HEK293 (cell line): ENCODE measurements around the gene KRT13.
A peak's percentile ranks its signal among the peaks of the same experiment; 100 is the strongest.

Source experiments
- CTCF ChIA-PET: fragments of 350-600 bp; formaldehyde crosslinking; extraction: SDS; loops from one replicate; lab custom pipeline; 2021; ENCODE audit warnings: antibody characterized with exemption; lab: Yijun Ruan, JAX
- POLR2A ChIA-PET: fragments of 300-600 bp; formaldehyde crosslinking; extraction: SDS; loops from one replicate; lab custom pipeline; 2020; ENCODE audit warnings: antibody characterized with exemption, inconsistent platforms; lab: Yijun Ruan, JAX
- H3K27ac ChIP-seq: fragments of 200-500 bp; sonication (Bioruptor generic); 2 replicates; pipeline ENCODE4 v1.5.1; 2014; ENCODE audit warnings: low read depth, low read length, control low read depth, inconsistent platforms; ENCODE audit errors: extremely low read depth
- H3K36me3 ChIP-seq, 2 experiments: fragments of 200-500 bp in 1 of 2; sonication (Bioruptor generic) in 1 of 2; 1 replicate in 1 of 2; 2 replicates in 1 of 2; pipeline ENCODE4 v1.5.1; 2014 to 2017; ENCODE audit warnings: inconsistent platforms in 2 of 2, low read length in 2 of 2; ENCODE audit not compliant: control insufficient read depth in 2 of 2, insufficient read depth in 1 of 2
- H3K4me1 ChIP-seq: fragments of 200-500 bp; sonication (Bioruptor generic); 2 replicates; pipeline ENCODE4 v1.5.1; 2014; ENCODE audit warnings: mild to moderate bottlenecking, low read length, inconsistent platforms; ENCODE audit not compliant: control insufficient read depth, insufficient read depth
- H3K4me3 ChIP-seq: 2 replicates; pipeline ENCODE4 v1.5.1; 2011; ENCODE audit warnings: low read depth, mild to moderate bottlenecking, control low read depth, low read length, moderate library complexity
- H3K9me3 ChIP-seq: fragments of 200-500 bp; sonication (Bioruptor generic); 2 replicates; pipeline ENCODE4 v1.5.1; 2014; ENCODE audit warnings: low read depth, low read length, inconsistent platforms; ENCODE audit not compliant: control insufficient read depth, insufficient read depth
- BCL11A ChIP-seq: fragments of 450-650 bp; formaldehyde crosslinking; IDR thresholded peaks from 2 replicates; pipeline ENCODE4 v1.5.1; 2016; ENCODE audit warnings: low read depth, missing biosample characterization, missing genetic modification characterization
- EGR2 ChIP-seq: fragments of 450-650 bp; formaldehyde crosslinking; IDR thresholded peaks from 2 replicates; pipeline ENCODE4 v1.5.1; 2016; ENCODE audit warnings: low read depth, missing biosample characterization, missing genetic modification characterization
- GLIS2 ChIP-seq: fragments of 450-650 bp; formaldehyde crosslinking; IDR thresholded peaks from 2 replicates; pipeline ENCODE4 v1.5.1; 2016; ENCODE audit warnings: missing biosample characterization, missing genetic modification characterization
- HIC1 ChIP-seq: fragments of 450-650 bp; formaldehyde crosslinking; IDR thresholded peaks from 2 replicates; pipeline ENCODE4 v1.5.1; 2016; ENCODE audit warnings: missing biosample characterization, missing genetic modification characterization
- IKZF3 ChIP-seq: fragments of 450-650 bp; IDR thresholded peaks from 2 replicates; pipeline ENCODE4 v1.5.0; 2018; ENCODE audit warnings: missing biosample characterization, mild to moderate bottlenecking, missing genetic modification characterization, moderate library complexity
- KLF16 ChIP-seq: fragments of 450-650 bp; formaldehyde crosslinking; IDR thresholded peaks from 2 replicates; pipeline ENCODE4 v1.5.1; 2017; ENCODE audit warnings: missing biosample characterization, missing genetic modification characterization
- KLF8 ChIP-seq: fragments of 450-650 bp; formaldehyde crosslinking; IDR thresholded peaks from 2 replicates; pipeline ENCODE4 v1.5.1; 2016; ENCODE audit warnings: missing biosample characterization, missing genetic modification characterization
- KLF9 ChIP-seq: fragments of 450-650 bp; formaldehyde crosslinking; IDR thresholded peaks from 2 replicates; pipeline ENCODE4 v1.5.1; 2016; ENCODE audit warnings: missing biosample characterization, missing genetic modification characterization, low read depth
- PRDM10 ChIP-seq: fragments of 450-650 bp; formaldehyde crosslinking; IDR thresholded peaks from 2 replicates; pipeline ENCODE4 v1.5.1; 2016; ENCODE audit warnings: missing biosample characterization, missing genetic modification characterization
- REPIN1 ChIP-seq: fragments of 450-650 bp; formaldehyde crosslinking; IDR thresholded peaks from 2 replicates; pipeline ENCODE4 v1.5.1; 2017; ENCODE audit warnings: missing biosample characterization, missing genetic modification characterization, low read depth
- ZBTB7A ChIP-seq: fragments of 450-650 bp; formaldehyde crosslinking; IDR thresholded peaks from 2 replicates; pipeline ENCODE4 v1.5.1; 2016; ENCODE audit warnings: low read depth, missing biosample characterization, missing genetic modification characterization
- ZFP69B ChIP-seq: fragments of 450-650 bp; formaldehyde crosslinking; IDR thresholded peaks from 2 replicates; pipeline ENCODE4 v1.5.1; 2016; ENCODE audit warnings: missing biosample characterization, missing genetic modification characterization
- ZNF10 ChIP-seq: fragments of 450-650 bp; formaldehyde crosslinking; IDR thresholded peaks from 2 replicates; pipeline ENCODE4 v1.5.1; 2017; ENCODE audit warnings: missing biosample characterization, missing genetic modification characterization
- ZNF155 ChIP-seq: fragments of 450-650 bp; formaldehyde crosslinking; IDR thresholded peaks from 2 replicates; pipeline ENCODE4 v1.5.1; 2016; ENCODE audit warnings: missing biosample characterization, missing genetic modification characterization
- ZNF175 ChIP-seq: fragments of 450-650 bp; formaldehyde crosslinking; IDR thresholded peaks from 2 replicates; pipeline ENCODE4 v1.5.1; 2016; ENCODE audit warnings: missing biosample characterization, missing genetic modification characterization
- ZNF184 ChIP-seq: fragments of 450-650 bp; IDR thresholded peaks from 2 replicates; pipeline ENCODE4 v1.5.1; 2018; ENCODE audit warnings: missing biosample characterization, mild to moderate bottlenecking, missing genetic modification characterization
- ZNF24 ChIP-seq: fragments of 450-650 bp; formaldehyde crosslinking; IDR thresholded peaks from 2 replicates; pipeline ENCODE4 v1.5.1; 2016; ENCODE audit warnings: missing biosample characterization, missing genetic modification characterization
- ZNF350 ChIP-seq: fragments of 450-650 bp; formaldehyde crosslinking; IDR thresholded peaks from 2 replicates; pipeline ENCODE4 v1.5.0; 2017; ENCODE audit warnings: missing biosample characterization, mild to moderate bottlenecking, missing genetic modification characterization
- ZNF391 ChIP-seq: fragments of 450-650 bp; formaldehyde crosslinking; IDR thresholded peaks from 2 replicates; pipeline ENCODE4 v1.5.1; 2016; ENCODE audit warnings: low read depth, missing biosample characterization, missing genetic modification characterization, borderline replicate concordance
- ZNF48 ChIP-seq: fragments of 450-650 bp; formaldehyde crosslinking; IDR thresholded peaks from 2 replicates; pipeline ENCODE4 v1.5.1; 2016; ENCODE audit warnings: missing biosample characterization, missing genetic modification characterization
- ZNF544 ChIP-seq: fragments of 450-650 bp; formaldehyde crosslinking; IDR thresholded peaks from 2 replicates; pipeline ENCODE4 v1.5.0; 2017; ENCODE audit warnings: missing biosample characterization, missing genetic modification characterization
- ZNF561 ChIP-seq: fragments of 450-650 bp; IDR thresholded peaks from 2 replicates; pipeline ENCODE4 v1.5.1; 2018; ENCODE audit warnings: missing biosample characterization, missing genetic modification characterization, borderline replicate concordance
- ZNF623 ChIP-seq: fragments of 450-650 bp; formaldehyde crosslinking; IDR thresholded peaks from 2 replicates; pipeline ENCODE4 v1.5.1; 2016; ENCODE audit warnings: missing biosample characterization, missing genetic modification characterization
- ZNF654 ChIP-seq: fragments of 450-650 bp; formaldehyde crosslinking; IDR thresholded peaks from 2 replicates; pipeline ENCODE4 v1.5.1; 2016; ENCODE audit warnings: low read depth, missing biosample characterization, missing genetic modification characterization
- ZNF677 ChIP-seq: fragments of 450-650 bp; IDR thresholded peaks from 2 replicates; pipeline ENCODE4 v1.5.0; 2018; ENCODE audit warnings: missing biosample characterization, mild to moderate bottlenecking, missing genetic modification characterization, moderate library complexity
- ZNF692 ChIP-seq: fragments of 450-650 bp; formaldehyde crosslinking; IDR thresholded peaks from 2 replicates; pipeline ENCODE4 v1.5.1; 2016; ENCODE audit warnings: missing biosample characterization, missing genetic modification characterization
- ZNF747 ChIP-seq: fragments of 450-650 bp; formaldehyde crosslinking; IDR thresholded peaks from 2 replicates; pipeline ENCODE4 v1.5.1; 2016; ENCODE audit warnings: missing biosample characterization, missing genetic modification characterization
- ZNF768 ChIP-seq: fragments of 450-650 bp; formaldehyde crosslinking; IDR thresholded peaks from 2 replicates; pipeline ENCODE4 v1.5.1; 2018; ENCODE audit warnings: missing biosample characterization, mild to moderate bottlenecking, missing genetic modification characterization
- ZSCAN5A ChIP-seq: fragments of 450-650 bp; formaldehyde crosslinking; IDR thresholded peaks from 2 replicates; pipeline ENCODE4 v1.5.1; 2016; ENCODE audit warnings: missing biosample characterization, missing genetic modification characterization

The KRT13 gene

GRCh38 chr17:41527063-41528023 is 21.9 kb upstream of the KRT13 start:
- H3K4me1 ChIP-seq = peaks cover 14% of the 10 kb centered on the region
- H3K9me3 ChIP-seq = no peaks in the 10 kb centered on the region
- peak overlapping the region; percentile 77 for H3K27ac ChIP-seq
- H3K36me3 ChIP-seq = peaks cover 0 to 4% of the 10 kb centered on the region in 2 experiments; a peak in 2 of 3 replicates
- CTCF ChIA-PET = interaction anchor here (0.5 to 4.8 kb wide), 7 partner anchors 12 to 164 kb away, joined by 3 to 55 read pairs (median 4); no protein-coding TSS in a partner anchor
- peak overlapping the region; percentile 51 for H3K4me3 ChIP-seq
- POLR2A ChIA-PET = interaction anchor here (0.8 to 2.1 kb wide), 15 partner anchors 8 to 162 kb away, joined by 3 to 11 read pairs (median 5); partner anchors contain the start of genes EIF1, KRT13 and KRT15
- no peak for TF ChIP-seq ZNF184 (tag by site-specific recombination)
- TF ChIP-seq KLF16 (tag by site-specific recombination) = peak; percentile 64; the same call in 1 of the 2 replicates
- TF ChIP-seq KLF9 = peak; percentile 93
- TF ChIP-seq ZNF677 (tag by site-specific recombination) = no peak
- no peak for TF ChIP-seq REPIN1 (tag by site-specific recombination)
- TF ChIP-seq ZNF654 (tag by site-specific recombination) = no peak
- peak; percentile 33; the same call in 1 of the 2 replicates for TF ChIP-seq ZNF561 (tag by site-specific recombination)
- no peak for TF ChIP-seq ZNF155 (tag by site-specific recombination)
- peak; percentile 88; the same call in 1 of the 2 replicates for TF ChIP-seq KLF8
- TF ChIP-seq ZNF48 (tag by site-specific recombination) = no peak
- TF ChIP-seq ZNF623 (tag by site-specific recombination) = no peak
- no peak for TF ChIP-seq ZNF350
- no peak for TF ChIP-seq ZSCAN5A (tag by site-specific recombination)
- 0 out of 2 replicates have a peak, but pooled peaks have one; percentile 35 for TF ChIP-seq ZNF692 (tag by site-specific recombination)
- TF ChIP-seq ZNF768 (tag by site-specific recombination) = no peak; the same call in 1 of the 2 replicates
- TF ChIP-seq HIC1 = peak; percentile 72
- TF ChIP-seq ZFP69B (tag by site-specific recombination) = peak; percentile 57
- TF ChIP-seq IKZF3 (tag by site-specific recombination) = peak; percentile 45
- 0 out of 2 replicates have a peak, but pooled peaks have one; percentile 10 for TF ChIP-seq ZNF24 (tag by site-specific recombination)
- TF ChIP-seq ZNF544 (tag by site-specific recombination) = no peak
- TF ChIP-seq EGR2 = peak; percentile 87
- TF ChIP-seq BCL11A (tag by site-specific recombination) = peak; percentile 67
- TF ChIP-seq ZNF747 (tag by site-specific recombination) = no peak
- TF ChIP-seq ZNF391 (tag by site-specific recombination) = no peak
- TF ChIP-seq ZNF175 (tag by site-specific recombination) = no peak
- no peak; the same call in 1 of the 2 replicates for TF ChIP-seq ZBTB7A
- TF ChIP-seq PRDM10 (tag by site-specific recombination) = peak; percentile 86
- TF ChIP-seq GLIS2 (tag by site-specific recombination) = peak; percentile 71
- no peak for TF ChIP-seq ZNF10 (tag by site-specific recombination)
